Measurements from ENCODE around the gene PDXK. TPM values are rescaled to one million over a fixed set of nuclear protein-coding genes. Genes with fewer than 3 reads are reported as not detected.

The PDXK gene
- total and polyA plus RNA-seq, 9 of the 15 experiments (the other 6 are each of a cell fraction or from before 2014, with no cell fraction given) = 5.6 to 162 (median 76.5) TPM

GRCh38 chr21:43789276-43790009 is 70.5 kb downstream of the PDXK start, which contains the start of gene RRP1 (continued):
- TF ChIP-seq E2F8 (IDR thresholded peaks at IDR 0.05; ENCODE audit: low read depth, partially characterized antibody) (peak; percentile 27), RFX7 (CRISPR knock-in tag; IDR thresholded peaks at IDR 0.05) (no peak), ZNF316 (IDR thresholded peaks at IDR 0.05) (no peak), NR2F6 (CRISPR knock-in tag; IDR thresholded peaks at IDR 0.05) (no peak), ZNF253 (CRISPR knock-in tag; conservative IDR thresholded peaks at IDR 0.05) (no peak), ZNF512 (tag; IDR thresholded peaks at IDR 0.05) (no peak), ARID1B (IDR thresholded peaks at IDR 0.05) (no peak), ELK3 (CRISPR knock-in tag; IDR thresholded peaks at IDR 0.05) (no peak), SNIP1 (IDR thresholded peaks at IDR 0.05; ENCODE audit: low read depth) (no peak), THAP7 (CRISPR knock-in tag; IDR thresholded peaks at IDR 0.05) (peak; percentile 25; the same call in 1 of the 2 replicates), SRF (CRISPR knock-in tag; IDR thresholded peaks at IDR 0.05) (no peak), ZNF263 (CRISPR knock-in tag; IDR thresholded peaks at IDR 0.05; ENCODE audit: borderline replicate concordance) (peak; percentile 83; the same call in 1 of the 2 replicates), HMG20B (CRISPR knock-in tag; IDR thresholded peaks at IDR 0.05) (no peak), MNT (conservative IDR thresholded peaks at IDR 0.05) (peak; percentile 96 to 99), JUNB (CRISPR knock-in tag; conservative IDR thresholded peaks at IDR 0.05) (no peak), CREB1 (IDR thresholded peaks at IDR 0.05) (peak; percentile 99), CREB1 (CRISPR knock-in tag; IDR thresholded peaks at IDR 0.05) (peak; percentile 99), ZBTB49 (CRISPR knock-in tag; IDR thresholded peaks at IDR 0.05; ENCODE audit: borderline replicate concordance) (no peak)

Measured in K562 (cell line).